ENCODE measurements around the gene PGF.

PGF gene

DNA sequence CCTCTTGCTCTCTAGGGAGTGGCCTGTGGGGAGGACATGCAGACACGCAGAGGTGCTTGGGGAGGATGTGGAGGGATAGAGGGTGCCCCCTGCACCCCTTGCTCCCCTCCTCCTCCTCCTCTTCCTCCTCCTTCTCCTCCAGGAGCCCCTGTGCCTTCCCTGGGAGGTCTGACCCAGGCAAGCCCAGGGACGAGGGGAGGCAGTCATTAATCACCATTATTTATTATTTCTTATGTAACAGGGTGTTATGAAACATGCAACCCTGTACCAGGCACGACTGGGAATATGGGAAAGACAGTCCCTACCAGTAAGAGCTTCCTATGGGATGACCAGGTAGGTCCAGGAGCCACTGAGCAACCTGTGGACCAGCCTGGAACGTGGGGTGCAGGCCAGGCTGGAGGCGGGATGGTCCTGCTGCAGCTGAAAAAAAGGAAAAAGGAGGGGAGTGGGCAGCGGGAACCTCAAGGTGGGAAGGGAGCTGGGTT is 22.5 kb upstream of the PGF start:
- DNase-seq = no peak

DNA sequence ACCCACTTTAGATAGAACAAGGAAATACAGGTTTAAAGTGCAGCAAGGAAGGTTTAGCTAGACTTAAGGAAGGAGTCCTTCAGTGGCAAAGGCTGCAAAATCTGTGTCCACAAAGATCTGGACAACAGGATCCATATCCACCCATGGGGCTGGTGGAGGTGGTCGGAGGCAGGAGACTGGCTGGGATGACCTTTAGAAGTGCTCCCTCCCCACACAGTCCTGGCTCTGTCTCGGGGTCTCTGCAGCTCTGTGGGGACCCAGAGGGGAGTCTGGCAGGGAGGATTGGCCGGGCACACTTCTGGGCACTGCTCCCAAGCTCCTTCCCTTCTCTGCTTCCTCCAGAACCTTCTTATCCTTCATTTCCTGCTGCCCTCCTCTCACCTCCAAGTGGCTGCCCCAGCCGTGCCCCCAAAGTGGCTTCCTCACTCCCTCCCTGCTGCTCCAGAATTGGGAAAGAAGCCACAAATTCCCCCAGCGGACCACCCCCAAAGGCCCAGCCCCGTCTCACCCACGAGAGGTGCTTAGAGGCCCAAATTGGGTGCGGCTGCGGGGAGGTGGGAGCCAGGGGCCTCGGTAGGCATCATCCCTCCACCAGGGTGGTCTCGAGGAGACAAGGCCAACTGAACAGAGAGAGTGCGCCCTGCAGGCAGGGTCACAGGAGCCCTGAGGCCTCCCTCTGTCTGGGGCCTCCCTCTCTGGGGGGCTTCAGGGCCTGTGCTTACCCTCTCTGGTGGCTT is 21.9 kb upstream of the PGF start:
- no peak for DNase-seq

DNA sequence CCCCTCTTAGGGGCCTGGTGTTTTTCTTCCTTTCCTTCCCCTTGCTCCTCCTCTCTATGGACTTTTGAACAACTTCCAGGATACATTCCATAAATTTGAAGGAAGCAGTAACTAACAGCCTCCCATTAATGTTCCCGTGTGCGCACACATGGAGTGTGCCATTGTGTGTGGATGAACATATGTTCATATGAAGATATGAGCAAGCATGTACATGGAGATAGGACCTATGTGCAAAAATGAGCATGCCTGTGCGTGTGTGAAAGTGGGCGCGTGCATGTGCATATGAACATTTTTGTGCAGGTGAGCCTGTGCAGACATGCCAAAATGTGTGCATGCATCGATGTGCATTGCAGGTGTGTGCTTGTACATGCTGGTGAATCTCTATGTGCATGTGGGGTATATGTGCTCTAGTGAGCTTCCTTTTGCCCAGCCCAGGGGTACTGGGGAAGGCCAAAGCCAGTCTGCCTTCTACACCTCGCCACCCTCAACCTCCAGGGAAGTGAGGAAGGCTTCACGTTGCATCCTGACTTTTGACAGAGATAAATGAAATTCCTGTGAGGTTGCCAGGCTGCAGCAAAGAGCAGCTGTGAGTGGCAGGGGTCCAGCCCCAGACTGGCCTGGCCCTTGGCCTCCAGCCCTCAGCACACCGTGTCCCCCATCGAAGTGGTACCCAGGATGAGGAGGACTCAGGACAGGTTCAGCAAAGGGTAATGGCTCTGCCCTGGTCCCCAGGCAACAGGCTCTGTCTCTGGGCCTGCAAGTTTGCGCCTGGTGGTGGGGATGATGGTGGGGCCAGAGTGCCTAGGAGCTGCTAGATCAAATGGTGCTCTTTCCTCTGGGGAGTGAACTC is 21.1 kb upstream of the PGF start:
- DNase-seq = no peak

DNA sequence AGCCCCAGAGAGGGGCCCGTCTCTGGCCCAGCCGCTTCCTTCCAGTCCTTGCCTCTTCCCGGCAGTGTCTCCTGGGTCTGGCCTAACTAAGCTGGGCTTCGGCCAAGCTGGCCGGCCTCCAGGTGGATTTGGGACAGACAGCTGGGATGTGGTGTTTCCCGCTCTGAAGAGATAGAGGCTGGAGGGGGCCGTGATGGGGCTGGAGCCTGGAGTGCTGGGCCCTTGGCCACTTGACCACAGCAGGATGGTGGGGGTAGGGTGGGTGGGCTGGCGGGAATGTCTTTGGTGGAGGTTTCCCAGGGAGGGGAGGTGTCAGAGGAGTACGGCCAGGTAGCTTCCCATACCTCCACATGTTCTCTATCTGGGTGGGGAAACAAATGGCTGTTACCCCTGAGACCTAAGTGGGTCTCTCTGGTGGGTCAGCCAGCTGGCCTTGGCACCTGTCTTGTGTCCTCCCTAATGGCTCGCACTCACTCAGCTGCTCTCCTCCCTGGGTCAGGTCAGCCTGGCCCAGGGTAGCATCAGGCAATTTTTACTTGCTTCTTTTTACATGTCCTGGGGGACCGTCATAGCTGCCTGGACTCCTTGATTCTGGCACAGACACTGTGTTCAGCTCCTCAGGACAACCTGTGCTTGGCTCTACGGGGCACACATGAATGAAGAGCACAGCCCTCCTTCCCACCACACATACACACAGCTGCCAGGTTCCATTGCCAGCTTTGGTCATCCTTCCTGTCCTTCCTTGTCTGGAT is 19.8 kb upstream of the PGF start:
- DNase-seq = no peak

DNA sequence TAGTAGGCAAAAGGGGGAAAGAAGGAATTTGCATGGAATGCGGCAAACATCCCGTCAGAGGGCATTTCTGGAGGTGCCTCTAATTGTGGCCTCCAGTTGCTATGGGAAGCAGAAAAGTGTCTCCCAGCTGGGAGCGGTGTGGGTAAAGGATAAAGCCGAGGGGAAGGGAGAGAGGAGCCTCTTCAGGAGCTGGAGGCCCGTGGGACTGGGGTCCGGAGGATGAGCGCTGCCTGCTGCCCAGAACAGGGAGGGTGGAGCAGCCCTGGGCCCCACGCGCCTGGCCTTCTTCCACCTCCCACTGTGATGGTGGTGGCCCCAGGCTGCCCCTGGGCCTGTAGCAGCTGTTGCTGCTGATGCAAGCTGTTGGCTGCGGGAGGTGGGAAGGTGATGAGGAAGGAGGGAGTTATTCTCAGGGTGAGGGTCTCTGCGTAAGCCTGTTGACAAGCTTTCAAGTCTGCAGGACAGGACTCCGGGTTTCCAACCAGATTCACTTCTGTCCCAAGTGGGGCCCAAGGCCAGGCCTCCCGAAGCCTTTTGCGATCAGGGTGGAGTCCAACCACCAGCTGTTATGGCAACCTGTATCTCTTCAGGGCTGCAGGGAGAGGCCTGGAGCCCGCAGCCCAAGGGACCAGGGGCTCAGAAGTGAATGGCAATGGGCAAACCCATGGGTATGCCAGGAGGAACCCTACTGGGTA is 19.1 kb upstream of the PGF start:
- no peak for DNase-seq

DNA sequence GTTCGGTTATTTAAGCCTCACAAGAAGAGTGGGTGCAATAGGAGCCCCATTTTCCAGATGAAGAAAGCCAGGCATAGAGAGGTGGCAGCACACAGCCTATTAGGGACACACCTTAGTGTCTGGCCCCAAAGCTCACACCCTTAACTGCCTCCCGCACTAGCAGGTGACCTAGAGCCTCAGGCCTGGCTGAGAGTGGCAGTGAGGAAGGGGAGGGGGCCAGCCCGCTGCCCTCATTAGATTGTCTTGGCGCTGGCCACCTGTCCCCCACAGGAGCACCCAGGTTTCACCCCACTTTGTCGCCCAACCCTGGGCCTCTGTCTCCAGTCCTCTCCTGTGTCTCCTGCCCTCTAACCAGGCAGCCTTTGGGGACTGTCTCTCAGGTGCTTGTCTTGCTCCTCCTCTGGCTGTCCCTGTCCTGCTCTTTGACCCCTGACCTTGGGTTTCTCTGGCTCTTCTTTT is 18.5 kb upstream of the PGF start:
- DNase-seq = no peak

DNA sequence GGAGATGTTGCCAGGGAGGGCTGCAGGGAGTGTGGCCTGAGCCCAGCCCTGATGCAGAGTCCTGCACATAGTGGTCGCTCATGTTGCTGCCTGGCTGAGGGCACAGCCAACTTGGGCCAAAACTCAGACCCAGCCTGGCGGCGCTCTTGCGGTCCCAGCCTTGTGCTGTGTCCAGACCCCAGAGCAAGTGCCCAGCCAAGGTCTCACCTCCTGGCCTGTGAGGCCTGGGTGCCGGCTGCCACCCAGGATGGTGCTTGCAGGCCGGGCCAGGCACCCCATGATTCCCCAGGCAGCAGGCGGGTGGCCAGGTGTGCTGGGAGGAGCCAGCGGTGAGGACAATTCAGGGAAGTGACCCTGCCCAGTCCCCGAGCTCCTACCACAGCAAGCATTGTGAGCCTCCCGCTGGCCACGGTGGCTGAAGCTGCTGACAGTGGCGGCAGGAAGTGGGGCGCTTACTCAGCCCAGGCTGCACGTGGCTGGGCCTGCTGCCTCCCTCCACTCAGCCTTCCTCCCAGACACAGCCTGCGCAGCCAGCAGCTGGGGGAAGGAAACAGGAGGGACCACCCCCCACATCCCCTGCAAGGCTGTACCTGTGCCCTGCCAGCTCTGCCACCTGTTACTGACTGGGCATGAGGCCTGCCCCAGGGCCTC is 17.7 kb upstream of the PGF start:
- DNase-seq = no peak

DNA sequence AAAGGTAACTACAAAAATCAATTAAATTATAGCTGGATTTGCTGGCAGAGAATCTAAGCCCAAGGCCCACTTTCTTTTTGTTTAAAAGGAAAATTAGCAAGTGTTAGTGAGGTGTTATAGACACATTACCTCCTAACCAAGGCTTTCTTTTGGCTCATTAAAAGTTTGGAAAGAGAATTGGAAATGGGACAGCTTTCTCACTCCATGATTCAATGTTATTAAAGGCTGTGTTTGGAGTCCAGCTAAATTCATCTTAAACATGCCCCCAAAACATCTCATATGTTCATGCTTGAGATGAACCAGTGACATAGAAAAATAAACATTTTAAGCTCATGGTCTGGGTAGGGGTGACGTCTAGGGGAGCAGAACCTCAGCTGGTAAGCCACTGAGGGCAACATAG is 13.4 kb upstream of the PGF start:
- DNase-seq = no peak

DNA sequence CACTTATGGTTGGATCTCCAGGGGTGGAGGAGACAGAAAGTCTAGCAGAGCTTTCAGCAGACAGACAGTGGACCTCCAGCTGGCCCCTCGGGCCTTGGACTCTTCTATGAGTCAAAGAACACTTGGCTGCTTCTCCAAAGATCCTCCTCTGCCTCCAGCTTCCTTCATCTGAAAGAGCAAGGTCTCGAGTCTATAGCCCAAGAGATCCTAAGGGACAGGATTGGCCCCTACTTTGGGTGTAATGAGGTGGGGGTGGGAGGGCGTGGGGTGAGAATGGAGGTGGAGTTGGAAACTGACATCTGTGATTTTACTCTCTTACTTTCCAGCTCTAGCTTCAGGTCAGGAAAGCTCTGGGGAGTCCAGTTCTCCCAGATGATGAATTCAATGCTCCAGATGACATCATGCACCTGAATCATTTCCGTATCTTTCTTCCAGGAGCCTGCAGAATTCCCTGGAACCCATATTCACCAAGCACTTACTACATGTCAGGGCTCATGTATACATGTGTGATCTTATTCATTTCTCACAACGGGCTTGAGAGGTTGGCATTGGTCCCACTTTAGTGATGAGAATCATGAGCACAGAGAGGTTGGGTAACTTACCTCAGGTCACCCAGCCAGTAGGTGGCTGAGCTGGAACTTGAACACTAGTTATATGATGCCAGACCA is 10.2 kb upstream of the PGF start:
- DNase-seq = no peak

DNA sequence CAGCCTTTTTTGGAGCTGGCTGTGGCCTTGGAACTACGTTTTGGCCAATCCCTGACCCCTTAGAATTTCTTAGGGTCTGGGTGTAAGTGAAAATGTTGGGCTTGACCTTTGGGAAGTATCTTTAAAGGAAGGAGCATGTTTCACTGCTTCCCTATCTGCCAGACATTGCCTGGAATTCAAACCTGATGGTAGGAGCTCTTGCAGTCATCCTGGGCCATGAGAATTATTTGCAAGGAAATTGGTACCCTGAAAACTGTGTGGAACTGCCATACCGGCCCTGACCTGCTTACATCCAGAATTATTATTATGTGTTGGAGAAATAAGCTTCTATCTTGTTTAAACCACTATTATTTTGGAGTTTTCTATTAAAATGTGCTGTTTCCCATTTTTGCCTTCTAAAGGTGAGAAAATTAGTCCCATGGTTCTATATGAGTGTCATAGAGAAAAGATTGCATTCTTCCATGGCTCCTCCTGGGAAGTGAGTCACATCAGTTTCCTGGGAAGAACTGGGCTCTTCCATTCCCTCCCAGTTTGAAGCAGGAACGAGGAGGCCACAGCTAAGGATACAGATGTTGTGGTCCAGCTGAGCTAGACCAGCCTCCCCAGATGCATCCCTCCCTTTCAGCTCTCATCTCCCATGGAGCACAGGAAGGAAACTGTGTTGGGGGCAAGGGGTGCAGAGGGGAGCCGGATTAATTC is 9.5 kb upstream of the PGF start:
- DNase-seq = no peak

DNA sequence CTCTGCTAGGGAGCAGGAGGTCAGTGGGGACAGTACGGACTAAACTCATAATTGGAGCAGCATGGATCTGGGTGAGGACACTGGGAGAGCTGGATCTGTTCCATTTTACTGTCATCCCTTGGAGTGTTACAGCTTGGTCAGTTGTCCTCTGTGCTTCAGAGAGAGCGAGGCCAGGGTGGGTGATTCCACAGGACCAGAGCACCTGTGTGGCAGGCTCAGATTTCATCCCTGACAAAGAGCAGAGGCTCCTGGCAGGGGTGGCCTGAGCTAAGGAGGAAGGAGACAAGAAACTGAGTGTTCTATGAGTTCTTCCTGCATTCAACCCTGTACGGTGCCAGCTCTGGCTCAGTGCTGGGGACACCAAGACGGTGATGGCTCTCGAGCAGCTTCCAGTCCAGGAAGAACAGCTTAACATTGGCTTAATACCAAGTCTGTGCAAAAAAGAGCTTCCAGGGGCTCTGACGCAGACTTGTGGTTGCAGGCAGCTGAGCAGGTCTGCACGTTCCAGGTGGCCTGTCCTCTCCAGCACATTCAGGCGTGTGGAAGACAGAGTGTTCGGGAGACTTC is 8.4 kb upstream of the PGF start:
- DNase-seq = no peak

DNA sequence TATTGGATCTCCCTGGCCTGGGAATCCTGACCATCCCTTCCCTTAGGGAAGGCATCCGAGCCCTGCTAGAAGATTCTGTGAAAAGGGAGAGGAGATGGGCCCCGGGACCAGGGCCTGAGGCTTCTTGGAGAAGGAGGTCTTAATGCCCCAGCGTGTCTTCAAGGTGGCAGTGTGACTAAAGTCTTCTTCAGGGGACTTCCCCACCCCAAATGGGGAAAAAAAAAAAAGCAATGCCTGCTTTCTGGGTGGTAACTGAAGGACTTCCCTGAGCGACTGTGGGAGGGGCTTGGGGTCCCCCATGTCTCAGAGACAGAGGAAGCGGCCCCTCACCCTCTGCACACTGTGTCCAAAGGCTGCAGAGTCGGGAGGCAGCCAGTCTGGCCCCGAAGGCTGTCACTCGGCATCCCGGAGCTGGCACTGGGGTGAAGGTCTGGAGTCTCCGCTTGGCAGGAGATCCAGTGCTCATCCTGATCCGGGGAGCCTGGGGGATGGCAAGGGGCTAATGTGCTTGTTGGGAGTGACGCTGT is 7.8 kb upstream of the PGF start:
- no peak for DNase-seq

DNA sequence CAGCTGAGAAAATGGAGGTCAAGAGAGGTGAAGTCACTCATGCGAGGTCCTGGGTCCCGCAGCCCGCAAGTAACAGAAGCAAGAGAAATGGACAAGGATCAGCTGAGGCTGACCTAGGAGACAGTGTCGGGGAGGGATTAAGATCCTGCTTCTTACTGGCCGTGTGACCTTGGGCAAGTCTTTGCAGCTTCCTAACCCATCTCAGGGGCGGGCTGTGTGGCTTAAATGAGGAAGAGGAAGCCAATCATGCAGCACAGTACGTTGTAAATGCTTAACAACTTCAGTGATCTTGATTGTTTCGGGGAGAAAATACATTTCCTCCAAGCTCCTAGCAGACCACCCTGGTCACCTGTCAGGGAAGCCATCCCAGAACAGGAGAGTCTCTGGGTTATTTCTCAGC is 7.1 kb upstream of the PGF start:
- no peak for DNase-seq

DNA sequence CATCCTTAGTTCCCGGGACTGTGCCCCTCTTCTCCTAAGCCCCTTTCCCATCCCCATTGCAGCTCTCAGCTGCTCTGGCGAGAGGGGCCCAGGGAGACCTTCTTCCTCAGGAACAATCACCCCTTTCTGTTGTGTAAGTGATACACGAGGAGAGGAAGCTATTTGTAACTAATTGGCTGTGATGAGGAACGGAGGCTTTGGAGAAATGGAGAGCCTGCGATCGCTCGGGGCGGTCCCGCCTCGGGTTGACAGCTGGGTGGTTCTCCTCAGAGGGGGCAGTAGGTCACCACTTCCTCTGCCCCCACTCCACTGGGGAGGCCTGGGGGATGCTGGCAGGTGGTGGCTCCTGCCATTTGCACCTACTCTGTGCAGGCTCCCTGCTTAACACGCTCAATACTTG is 6.6 kb upstream of the PGF start:
- no peak for DNase-seq

DNA sequence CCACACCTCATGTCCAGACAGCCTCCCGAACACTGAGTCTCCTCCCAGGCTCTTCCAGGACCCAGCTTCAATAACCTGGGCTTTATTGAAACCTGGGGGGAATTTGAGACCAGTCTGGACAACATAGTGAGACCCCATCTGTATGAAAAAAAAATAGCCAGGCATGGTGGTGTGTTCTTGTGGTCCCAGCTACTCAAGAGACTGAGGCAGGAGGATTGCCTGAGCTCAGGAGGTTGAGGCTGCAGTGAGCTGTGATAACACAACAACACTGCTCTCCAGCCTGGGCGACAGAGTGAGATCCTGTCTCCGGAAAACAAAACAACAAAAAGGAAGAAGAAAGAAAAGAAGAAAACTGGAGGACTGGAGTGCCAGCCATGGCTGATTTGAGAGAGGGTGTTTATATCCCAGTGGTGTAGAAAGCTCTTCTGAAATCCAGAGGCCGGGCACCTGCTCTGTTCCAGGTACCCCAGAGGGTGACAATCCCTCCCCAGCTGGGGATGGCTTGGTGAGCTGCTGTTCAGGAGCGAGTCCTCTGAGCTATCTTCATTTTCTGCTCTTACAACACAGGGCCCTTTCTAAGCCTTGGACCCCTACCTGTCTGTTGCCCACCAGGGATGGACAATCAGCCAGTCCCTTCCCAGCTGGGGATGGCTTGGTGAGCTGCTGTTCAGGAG is 6.0 kb upstream of the PGF start:
- DNase-seq = no peak

DNA sequence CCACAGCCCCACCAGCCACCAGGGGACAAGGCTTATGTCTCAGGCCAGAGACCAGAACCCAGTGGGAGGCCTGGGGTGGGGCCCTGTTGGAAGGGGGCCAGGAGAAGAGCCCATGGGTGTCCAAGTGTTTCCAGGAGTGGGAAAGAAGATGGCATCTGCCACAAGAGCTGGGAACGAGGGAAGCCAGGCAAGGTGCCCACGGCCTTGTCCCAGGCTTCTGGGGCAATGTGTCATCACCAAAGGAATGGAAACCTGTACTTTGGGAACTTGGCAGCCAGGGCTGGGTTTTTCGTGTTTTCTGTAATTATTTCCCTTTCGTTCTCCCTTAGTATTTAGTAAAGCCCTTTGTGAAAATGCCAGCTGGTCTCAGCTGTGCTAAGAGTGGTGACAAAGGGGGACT is 5.3 kb upstream of the PGF start:
- no peak for DNase-seq

DNA sequence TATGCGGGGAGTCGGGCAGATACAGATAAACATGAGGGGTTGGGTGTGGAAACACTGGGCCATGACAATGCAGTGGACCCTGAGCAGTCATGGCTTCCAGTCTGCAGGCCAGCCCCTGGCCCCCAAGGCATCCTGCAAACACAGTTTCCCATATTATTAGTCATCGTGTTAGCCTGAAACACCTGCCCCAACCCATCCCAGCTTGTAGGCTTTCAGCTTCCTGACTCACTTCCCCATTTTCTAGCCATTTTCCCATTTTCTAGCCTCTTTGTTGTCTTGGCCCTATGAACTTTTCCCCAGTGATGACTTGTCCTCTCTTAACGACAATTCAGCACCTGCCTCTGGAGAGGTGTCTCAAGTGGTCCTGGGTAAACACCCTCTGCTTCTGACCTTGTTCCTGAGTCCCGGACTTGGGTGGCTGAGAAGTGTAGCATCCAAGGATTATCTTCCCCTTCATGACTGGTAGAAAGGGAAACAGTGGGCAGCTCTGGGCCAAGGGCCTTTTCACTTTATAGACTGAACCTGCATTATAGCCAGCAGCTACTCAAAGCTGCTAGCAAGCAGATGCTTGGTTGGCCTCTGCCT is 4.3 kb upstream of the PGF start:
- no peak for DNase-seq

DNA sequence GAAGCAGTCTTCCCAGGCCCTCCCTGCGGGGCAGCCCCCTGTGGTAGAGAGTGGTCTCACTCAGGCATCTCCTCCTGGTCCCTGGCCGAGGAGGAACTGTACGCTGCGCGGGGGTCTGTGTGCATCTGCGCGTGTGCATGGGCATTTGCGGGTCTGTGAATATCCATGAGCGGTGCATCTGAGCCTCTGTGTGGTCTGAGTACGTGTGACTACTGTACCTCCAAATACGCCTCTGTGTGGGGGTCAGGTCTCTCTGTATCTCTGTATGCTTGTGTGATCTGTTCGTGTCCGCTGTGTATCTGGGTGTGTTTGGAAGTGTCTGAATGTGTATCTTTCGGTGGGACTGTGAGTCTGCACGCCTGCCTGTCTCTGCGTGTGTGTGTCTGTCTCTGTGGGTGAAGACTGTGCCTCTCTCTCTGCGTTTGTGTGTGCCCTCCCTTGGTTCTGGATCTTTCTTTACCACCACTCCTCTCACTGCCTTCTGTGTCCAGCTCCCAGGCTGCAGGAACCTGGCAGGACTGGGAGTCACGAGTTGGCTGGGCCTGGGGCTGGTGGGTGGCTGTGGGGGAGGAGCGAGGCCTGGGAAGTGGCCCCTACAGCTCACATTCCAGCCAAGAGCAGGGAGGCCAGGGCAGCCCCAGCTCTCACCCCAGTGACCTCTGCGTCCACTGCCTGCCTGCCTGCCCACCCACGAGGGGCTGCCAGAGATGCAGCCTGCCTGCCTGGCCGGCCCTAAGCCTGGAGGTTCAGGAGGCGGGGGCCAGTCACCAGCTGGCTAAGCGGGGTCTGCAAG is 1.1 kb upstream of the PGF start:
- no peak for DNase-seq

DNA sequence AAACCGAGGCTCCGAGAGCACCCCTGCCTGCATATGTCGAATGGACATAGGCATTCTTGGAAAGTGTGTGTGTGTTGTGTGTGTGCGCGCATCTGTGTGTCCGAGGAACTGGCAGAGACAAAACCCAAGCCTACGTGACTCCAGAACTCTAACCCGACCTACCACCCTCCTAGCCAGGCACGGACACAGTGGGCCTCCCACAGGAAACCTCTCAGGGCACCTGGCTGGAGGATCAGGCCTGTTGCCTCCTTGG is 556 bp upstream of the PGF start:
- no peak for DNase-seq

All from NCI-H2029 treated with DMSO at 0.1 percent for 48 hours (cell line).